Transverse colon (tissue), 4 donors: ENCODE data around the gene VAC14. TPM values are rescaled to one million over a fixed set of nuclear protein-coding genes. Genes with fewer than 3 reads are reported as not detected.

ENCODE experiments used
- DNase-seq: peaks from one replicate; pipeline ENCODE4 v3.0.0-alpha.2; 2019
- H3K27ac ChIP-seq, 4 donors: fragments of 200-600 bp; sonication (generic); 2 replicates each; pipeline ENCODE4 v1.5.1; 2016 to 2018; ENCODE audit warnings: inconsistent platforms in 4 of 4
- H3K27me3 ChIP-seq: fragments of 200-600 bp; sonication (generic); 2 replicates; pipeline ENCODE4 v1.5.1; 2017; ENCODE audit warnings: inconsistent platforms
- H3K36me3 ChIP-seq, 4 donors: fragments of 200-600 bp; sonication (generic); 2 replicates each; pipeline ENCODE4 v1.5.1; 2017 to 2019; ENCODE audit warnings: inconsistent platforms in 4 of 4
- H3K4me1 ChIP-seq, 4 donors: fragments of 200-600 bp; sonication (generic); 2 replicates each; pipeline ENCODE4 v1.5.1; 2017 to 2020; ENCODE audit warnings: inconsistent platforms in 4 of 4
- H3K4me3 ChIP-seq, 4 donors: fragments of 200-600 bp; sonication (generic); 1 replicate in 1 of 4; 2 replicates in 3 of 4; pipeline versions ENCODE4 v1.5.1 to v1.6.1; 2017 to 2019; ENCODE audit warnings: inconsistent platforms in 4 of 4
- H3K9me3 ChIP-seq, 2 donors: fragments of 200-600 bp; sonication (generic); 2 replicates each; pipeline ENCODE4 v1.5.1; 2017 to 2019; ENCODE audit warnings: inconsistent platforms in 2 of 2
- CTCF ChIP-seq, 5 experiments: fragments of 200-600 bp in 3 of 5; fragments of 450-650 bp in 2 of 5; sonication (generic) in 3 of 5; IDR thresholded peaks; 1 replicate in 2 of 5; 2 replicates in 3 of 5; pipeline ENCODE4 v1.5.1; 2016 to 2017; ENCODE audit warnings: antibody characterized with exemption in 5 of 5, inconsistent platforms in 3 of 5, mild to moderate bottlenecking in 2 of 5, moderate library complexity in 1 of 5
- EP300 ChIP-seq: sonication (generic); formaldehyde crosslinking; IDR thresholded peaks from one replicate; pipeline ENCODE4 v1.6.1; 2017; ENCODE audit warnings: antibody characterized with exemption, low read depth
- POLR2A ChIP-seq: fragments of 450-650 bp; IDR thresholded peaks from one replicate; pipeline ENCODE4 v1.6.1; 2016; ENCODE audit warnings: antibody characterized with exemption, mild to moderate bottlenecking, moderate library complexity
- POLR2AphosphoS5 ChIP-seq, 3 donors: sonication (generic); formaldehyde crosslinking; IDR thresholded peaks; one replicate each; pipeline ENCODE4 v1.6.1; 2016; ENCODE audit warnings: antibody characterized with exemption in 3 of 3
- whole genome bisulfite sequencing, 2 donors: methylation state at CpG; one replicate each; pipeline ENCODE4 v1.1.5; 2018; ENCODE audit warnings: low coverage in 1 of 2; 5-methylcytosine and 5-hydroxymethylcytosine counted together
- in situ Hi-C, 4 donors: fragments of 200-750 bp; cut with MboI; loops; one replicate each; pipeline versions ENCODE4 v1.15.0 to v1.15.1; 2017; ENCODE audit warnings: low sequenced_read_pairs in 3 of 4, low pct_ligation_motif_present in 1 of 4, low pct_unique_long_range_greater_than_20kb in 1 of 4
- intact Hi-C: fragments of 100-400 bp; cut with DNase I; formaldehyde crosslinking; loops from one replicate; pipeline ENCODE4 v1.15.1; 2023; ENCODE audit warnings: low total_unique reads
- total RNA-seq, 4 donors: library from RNA; depleted of rRNA; stranded (reverse); fragments of >200 nt; gene quantifications; one replicate each; pipeline ENCODE4 v1.1.0, GENCODE V29; 2016

The VAC14 gene
- total RNA-seq, 4 donors from 2014 or later = 37.2 to 270 (median 64.3) TPM

GRCh38 chr16:70734522-70735095 is 66.3 kb downstream of the VAC14 start:
- H3K36me3 ChIP-seq = peaks cover 0 to 8% (median 0%) of the 10 kb centered on the region in 4 donors
- peak overlapping the region; percentile 86 to 93 (median 87) for H3K27ac ChIP-seq
- intact Hi-C loops = loop anchor here (5.0 kb wide), 1 partner anchor 32 kb away; no protein-coding TSS in a partner anchor
- H3K27me3 ChIP-seq = no peaks in the 10 kb centered on the region
- in situ Hi-C loops = no loop called here
- peaks cover 19 to 42% (median 23%) of the 10 kb centered on the region in 4 donors for H3K4me1 ChIP-seq
- TF ChIP-seq POLR2A (no peak), EP300 (no peak), CTCF (IDR thresholded peaks at IDR 0.05) (no peak), POLR2AphosphoS5 (IDR thresholded peaks at IDR 0.05) (no peak)
- WGBS, 2 donors = 80 to 95% methylated on average over 1 to 4 of the region's 4 CpGs
- H3K4me3 ChIP-seq = no peak overlapping the region
- no peak for DNase-seq
- H3K9me3 ChIP-seq = no peaks in the 10 kb centered on the region

- Histone ChIP-seq H3K9me3 (no peaks in the 10 kb centered on the region), H3K27me3 (no peaks in the 10 kb centered on the region), H3K4me3 (no peak overlapping the region), H3K4me1 (peaks cover 9 to 29% (median 14%) of the 10 kb centered on the region in 4 donors), H3K27ac (no peak overlapping the region), H3K36me3 (peaks cover 0 to 8% (median 1%) of the 10 kb centered on the region in 4 donors)
- WGBS, 2 donors = 91% methylated on average over 3 of the region's 3 CpGs; no CpG with 5 or more reads in 1 of the 2 donors
- in situ Hi-C loops (no loop called here), intact Hi-C loops (no loop called here)
- no peak for TF ChIP-seq EP300
- no peak for TF ChIP-seq CTCF (IDR thresholded peaks at IDR 0.05)
- no peak for TF ChIP-seq POLR2A
- no peak for TF ChIP-seq POLR2AphosphoS5 (IDR thresholded peaks at IDR 0.05)
- no peak for DNase-seq
Measured at GRCh38 chr16:70730944-70731343, 70.0 kb downstream of the VAC14 start.

- Histone ChIP-seq H3K9me3 (no peaks in the 10 kb centered on the region), H3K36me3 (peaks cover 0 to 8% (median 1%) of the 10 kb centered on the region in 4 donors), H3K27ac (no peak overlapping the region), H3K4me3 (no peak overlapping the region), H3K27me3 (no peaks in the 10 kb centered on the region), H3K4me1 (peaks cover 15 to 29% (median 19%) of the 10 kb centered on the region in 4 donors)
- in situ Hi-C loops (no loop called here), intact Hi-C loops (no loop called here)
- no peak for DNase-seq
- TF ChIP-seq EP300 (no peak), CTCF (IDR thresholded peaks at IDR 0.05) (no peak), POLR2AphosphoS5 (IDR thresholded peaks at IDR 0.05) (no peak), POLR2A (no peak)
- 80 to 81% methylated on average over 2 to 7 of the region's 7 CpGs for WGBS, 2 donors
Measured at GRCh38 chr16:70730031-70730430, 70.9 kb downstream of the VAC14 start.

GRCh38 chr16:70729292-70729691 is 71.7 kb downstream of the VAC14 start:
- Histone ChIP-seq H3K36me3 (peaks cover 0 to 8% (median 1%) of the 10 kb centered on the region in 4 donors), H3K4me1 (peaks cover 18 to 30% (median 22%) of the 10 kb centered on the region in 4 donors), H3K9me3 (no peaks in the 10 kb centered on the region), H3K27me3 (no peaks in the 10 kb centered on the region), H3K4me3 (no peak overlapping the region), H3K27ac (no peak overlapping the region)
- WGBS, 2 donors = 97% methylated on average over 8 of the region's 8 CpGs; no CpG with 5 or more reads in 1 of the 2 donors
- in situ Hi-C loops = no loop called here
- DNase-seq = no peak
- no peak for TF ChIP-seq POLR2A
- no peak for TF ChIP-seq POLR2AphosphoS5 (IDR thresholded peaks at IDR 0.05)
- no peak for TF ChIP-seq EP300
- no peak for TF ChIP-seq CTCF (IDR thresholded peaks at IDR 0.05)
- intact Hi-C loops = no loop called here
